SK-N-SH treated with all-trans-retinoic acid at 6 μM for 48 hours (cell line): ENCODE results near the gene LARGE1.

ENCODE experiments used
- CSDC2 ChIP-seq: fragments of 250-450 bp; sonication (Bioruptor Pico); IDR thresholded peaks from 2 replicates; pipeline ENCODE4 v1.5.0; 2020; ENCODE audit warnings: mild to moderate bottlenecking, moderate library complexity
- ISL1 ChIP-seq: fragments of 250-450 bp; sonication (Bioruptor Pico); IDR thresholded peaks from 2 replicates; pipeline ENCODE4 v2.1.2; 2022; ENCODE audit warnings: mild to moderate bottlenecking, moderate library complexity
- OSR1 ChIP-seq: fragments of 250-450 bp; sonication (Bioruptor Pico); IDR thresholded peaks from 2 replicates; pipeline ENCODE4 v1.8.0; 2022; ENCODE audit warnings: moderate library complexity, mild to moderate bottlenecking, inconsistent platforms
- SNAI2 ChIP-seq: fragments of 250-450 bp; sonication (Bioruptor Pico); IDR thresholded peaks from 2 replicates; pipeline ENCODE4 v1.5.0; 2020; ENCODE audit warnings: mild to moderate bottlenecking, moderate library complexity
- TCF4 ChIP-seq: fragments of 250-450 bp; sonication (Bioruptor Pico); IDR thresholded peaks from 2 replicates; pipeline ENCODE4 v1.8.0; 2021; ENCODE audit warnings: mild to moderate bottlenecking, moderate library complexity, borderline replicate concordance
- TOX ChIP-seq: fragments of 250-450 bp; sonication (Bioruptor Pico); IDR thresholded peaks from 2 replicates; pipeline ENCODE4 v1.8.0; 2021; ENCODE audit warnings: mild to moderate bottlenecking, moderate library complexity, borderline replicate concordance
- ZFP3 ChIP-seq: fragments of 250-450 bp; sonication (Bioruptor Pico); IDR thresholded peaks from 2 replicates; pipeline ENCODE4 v1.5.0; 2020; ENCODE audit warnings: mild to moderate bottlenecking, moderate library complexity
- ZFP30 ChIP-seq: fragments of 450-650 bp; formaldehyde crosslinking; IDR thresholded peaks from 2 replicates; pipeline ENCODE4 v1.5.0; 2022; ENCODE audit warnings: mild to moderate bottlenecking, moderate library complexity
- ZNF70 ChIP-seq: fragments of 450-650 bp; formaldehyde crosslinking; IDR thresholded peaks from 2 replicates; pipeline ENCODE4 v1.5.0; 2020; ENCODE audit warnings: mild to moderate bottlenecking, moderate library complexity
- TF ChIP-seq, protein P1 (sequence below): fragments of 250-450 bp; sonication (Bioruptor Pico); IDR thresholded peaks from 2 replicates; pipeline ENCODE4 v1.5.1; 2021; ENCODE audit warnings: mild to moderate bottlenecking, moderate library complexity
- TF ChIP-seq, protein P2 (sequence below): fragments of 250-450 bp; sonication (Bioruptor Pico); IDR thresholded peaks from 2 replicates; pipeline ENCODE4 v1.5.0; 2020; ENCODE audit warnings: mild to moderate bottlenecking, moderate library complexity

DNA sequence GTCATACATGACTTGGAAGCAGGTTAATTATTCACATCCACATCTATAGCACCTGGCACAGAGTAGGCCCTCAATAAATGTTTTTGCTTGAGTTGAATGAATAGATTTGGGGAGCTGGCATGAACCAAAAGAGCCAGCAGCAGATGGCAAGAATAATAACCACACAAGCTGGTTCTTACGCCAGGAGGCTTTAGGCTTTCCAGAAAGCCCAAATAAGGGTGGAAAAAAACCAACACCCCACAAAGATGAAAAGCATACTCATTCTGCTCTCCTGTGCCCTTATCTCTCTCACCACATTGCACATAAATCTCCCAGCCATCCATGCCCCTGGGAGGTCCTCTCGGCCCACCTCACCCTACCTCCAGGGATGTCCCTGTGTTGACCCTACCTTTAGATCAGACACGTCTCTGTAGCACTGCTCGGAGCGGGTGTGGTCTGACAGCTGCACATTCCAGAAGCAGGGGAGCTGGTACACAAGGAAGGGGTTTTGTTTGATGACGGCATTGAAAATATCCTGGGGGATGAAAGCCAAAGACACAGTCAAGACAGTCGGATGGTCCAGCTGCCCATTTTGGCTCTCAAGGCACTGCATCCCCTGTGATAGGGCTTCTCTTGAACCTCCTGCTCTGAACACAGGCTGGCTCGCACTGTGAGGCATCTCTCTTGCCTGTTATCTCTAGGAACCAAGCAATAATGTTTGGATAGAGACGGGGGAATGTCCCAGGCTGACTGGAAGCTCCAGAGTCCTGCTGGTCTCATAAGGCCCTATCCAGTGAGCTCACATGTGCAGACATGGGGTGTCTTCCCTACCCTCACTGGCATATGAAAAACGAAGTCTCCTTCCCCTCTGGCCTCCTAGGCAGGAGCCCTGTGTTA lies 538.5 kb downstream of the LARGE1 start:
- TF ChIP-seq TCF4 (CRISPR knock-in tag) (no peak), SNAI2 (CRISPR knock-in tag) (no peak), ZNF70 (CRISPR knock-in tag) (no peak), TOX (CRISPR knock-in tag) (no peak), ZFP30 (CRISPR knock-in tag) (no peak), ISL1 (CRISPR knock-in tag) (no peak), OSR1 (CRISPR knock-in tag) (no peak), ZFP3 (CRISPR knock-in tag) (no peak), CSDC2 (CRISPR knock-in tag) (no peak)
- TF ChIP-seq, protein P1, sequence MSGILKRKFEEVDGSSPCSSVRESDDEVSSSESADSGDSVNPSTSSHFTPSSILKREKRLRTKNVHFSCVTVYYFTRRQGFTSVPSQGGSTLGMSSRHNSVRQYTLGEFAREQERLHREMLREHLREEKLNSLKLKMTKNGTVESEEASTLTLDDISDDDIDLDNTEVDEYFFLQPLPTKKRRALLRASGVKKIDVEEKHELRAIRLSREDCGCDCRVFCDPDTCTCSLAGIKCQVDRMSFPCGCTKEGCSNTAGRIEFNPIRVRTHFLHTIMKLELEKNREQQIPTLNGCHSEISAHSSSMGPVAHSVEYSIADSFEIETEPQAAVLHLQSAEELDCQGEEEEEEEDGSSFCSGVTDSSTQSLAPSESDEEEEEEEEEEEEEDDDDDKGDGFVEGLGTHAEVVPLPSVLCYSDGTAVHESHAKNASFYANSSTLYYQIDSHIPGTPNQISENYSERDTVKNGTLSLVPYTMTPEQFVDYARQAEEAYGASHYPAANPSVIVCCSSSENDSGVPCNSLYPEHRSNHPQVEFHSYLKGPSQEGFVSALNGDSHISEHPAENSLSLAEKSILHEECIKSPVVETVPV (CRISPR knock-in tag): no peak
- TF ChIP-seq, protein P2, sequence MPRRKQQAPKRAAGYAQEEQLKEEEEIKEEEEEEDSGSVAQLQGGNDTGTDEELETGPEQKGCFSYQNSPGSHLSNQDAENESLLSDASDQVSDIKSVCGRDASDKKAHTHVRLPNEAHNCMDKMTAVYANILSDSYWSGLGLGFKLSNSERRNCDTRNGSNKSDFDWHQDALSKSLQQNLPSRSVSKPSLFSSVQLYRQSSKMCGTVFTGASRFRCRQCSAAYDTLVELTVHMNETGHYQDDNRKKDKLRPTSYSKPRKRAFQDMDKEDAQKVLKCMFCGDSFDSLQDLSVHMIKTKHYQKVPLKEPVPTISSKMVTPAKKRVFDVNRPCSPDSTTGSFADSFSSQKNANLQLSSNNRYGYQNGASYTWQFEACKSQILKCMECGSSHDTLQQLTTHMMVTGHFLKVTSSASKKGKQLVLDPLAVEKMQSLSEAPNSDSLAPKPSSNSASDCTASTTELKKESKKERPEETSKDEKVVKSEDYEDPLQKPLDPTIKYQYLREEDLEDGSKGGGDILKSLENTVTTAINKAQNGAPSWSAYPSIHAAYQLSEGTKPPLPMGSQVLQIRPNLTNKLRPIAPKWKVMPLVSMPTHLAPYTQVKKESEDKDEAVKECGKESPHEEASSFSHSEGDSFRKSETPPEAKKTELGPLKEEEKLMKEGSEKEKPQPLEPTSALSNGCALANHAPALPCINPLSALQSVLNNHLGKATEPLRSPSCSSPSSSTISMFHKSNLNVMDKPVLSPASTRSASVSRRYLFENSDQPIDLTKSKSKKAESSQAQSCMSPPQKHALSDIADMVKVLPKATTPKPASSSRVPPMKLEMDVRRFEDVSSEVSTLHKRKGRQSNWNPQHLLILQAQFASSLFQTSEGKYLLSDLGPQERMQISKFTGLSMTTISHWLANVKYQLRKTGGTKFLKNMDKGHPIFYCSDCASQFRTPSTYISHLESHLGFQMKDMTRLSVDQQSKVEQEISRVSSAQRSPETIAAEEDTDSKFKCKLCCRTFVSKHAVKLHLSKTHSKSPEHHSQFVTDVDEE: no peak
